Activated naive CD4-positive, alpha-beta T cell treated with anti-CD3 and anti-CD28 coated beads for 36 hours (primary cell): ENCODE results near the gene ZBP1. TPM values are rescaled to one million over a fixed set of nuclear protein-coding genes. Genes with fewer than 3 reads are reported as not detected.
A peak's percentile ranks its signal among the peaks of the same experiment; 100 is the strongest.

Experiments used
- CTCF ChIA-PET: fragments of 350-600 bp; sonication (Branson Sonifier 250); formaldehyde crosslinking; loops from one replicate; lab custom pipeline; 2021; ENCODE audit warnings: antibody characterized with exemption; lab: Charles Lee
- DNase-seq: peaks from one replicate; pipeline ENCODE4 v3.0.0-alpha.2; 2020
- H3K27ac Mint-ChIP-seq: one replicate; pipeline ENCODE4 v1.8.0; 2021; ENCODE audit warnings: mild to moderate bottlenecking, mixed read lengths
- H3K27me3 Mint-ChIP-seq: one replicate; pipeline ENCODE4 v1.8.0; 2021; ENCODE audit warnings: low read depth, mixed read lengths
- H3K36me3 Mint-ChIP-seq: one replicate; pipeline ENCODE4 v1.8.0; 2021; ENCODE audit warnings: low read depth, mixed read lengths
- H3K4me1 Mint-ChIP-seq: one replicate; pipeline ENCODE4 v1.8.0; 2021; ENCODE audit warnings: low read depth, mixed read lengths
- H3K4me3 Mint-ChIP-seq: one replicate; pipeline ENCODE4 v1.8.0; 2021; ENCODE audit warnings: mild to moderate bottlenecking, moderate library complexity, mixed read lengths
- H3K9me3 Mint-ChIP-seq: one replicate; pipeline ENCODE4 v1.8.0; 2021; ENCODE audit warnings: mixed read lengths
- intact Hi-C: fragments of 100-400 bp; cut with micrococcal nuclease; formaldehyde crosslinking; loops from one replicate; pipeline ENCODE4 v1.15.1; 2023
- total RNA-seq, 2 experiments: library from RNA; stranded (reverse); gene quantifications; one replicate each; pipeline ENCODE4 v1.2.3, GENCODE V29; 2021

The ZBP1 gene
- total RNA-seq = under 1 TPM in 1 of 2 experiments, not detected in 1; 0.14 TPM

- no peaks in the 10 kb centered on the region for H3K27me3 Mint-ChIP-seq
- peak; percentile 75 for DNase-seq
- peaks cover 8% of the 10 kb centered on the region for H3K9me3 Mint-ChIP-seq
- intact Hi-C loops = loop anchor here (10.0 kb wide), 3 partner anchors 464 to 1634 kb away; no protein-coding TSS in a partner anchor
- peak within 1 kb of the TSS; percentile 91 for H3K27ac Mint-ChIP-seq
- peaks cover 13% of the 10 kb centered on the region for H3K36me3 Mint-ChIP-seq
- CTCF ChIA-PET = interaction anchor here (0.7 to 4.6 kb wide), 7 partner anchors 8 to 228 kb away, joined by 3 to 32 read pairs (median 6); no protein-coding TSS in a partner anchor
- peaks cover 67% of the 10 kb centered on the region for H3K4me1 Mint-ChIP-seq
- peak within 1 kb of the TSS; percentile 63 for H3K4me3 Mint-ChIP-seq
These were observed at the start of gene ZBP1 for GRCh38 chr20:57620274-57620990. Gene ZBP1 (minus strand): TSS chr20:57620426. CDS start chr20:57620295, 131 bp downstream.

- H3K36me3 Mint-ChIP-seq = no peaks in the 10 kb centered on the region
- no peak overlapping the region for H3K27ac Mint-ChIP-seq
- H3K4me1 Mint-ChIP-seq = no peaks in the 10 kb centered on the region
- CTCF ChIA-PET = no interaction called here
- DNase-seq = no peak
- no peak overlapping the region for H3K4me3 Mint-ChIP-seq
- no peaks in the 10 kb centered on the region for H3K9me3 Mint-ChIP-seq
- H3K27me3 Mint-ChIP-seq = no peaks in the 10 kb centered on the region
- intact Hi-C loops = no loop called here
These were observed 49.4 kb upstream of the ZBP1 start for GRCh38 chr20:57669632-57670031.

GRCh38 chr20:57667924-57668782 is 47.9 kb upstream of the ZBP1 start:
- DNase-seq = no peak
- H3K36me3 Mint-ChIP-seq = no peaks in the 10 kb centered on the region
- no peaks in the 10 kb centered on the region for H3K9me3 Mint-ChIP-seq
- no peaks in the 10 kb centered on the region for H3K4me1 Mint-ChIP-seq
- no peak overlapping the region for H3K27ac Mint-ChIP-seq
- intact Hi-C loops = no loop called here
- CTCF ChIA-PET = no interaction called here
- no peaks in the 10 kb centered on the region for H3K27me3 Mint-ChIP-seq
- no peak overlapping the region for H3K4me3 Mint-ChIP-seq

GRCh38 chr20:57667388-57667787 is 47.2 kb upstream of the ZBP1 start:
- no peaks in the 10 kb centered on the region for H3K9me3 Mint-ChIP-seq
- CTCF ChIA-PET = no interaction called here

GRCh38 chr20:57666834-57667157 is 46.6 kb upstream of the ZBP1 start:
- Mint-ChIP-seq H3K4me3 (no peak overlapping the region), H3K4me1 (no peaks in the 10 kb centered on the region), H3K36me3 (no peaks in the 10 kb centered on the region), H3K27ac (no peak overlapping the region), H3K9me3 (no peaks in the 10 kb centered on the region), H3K27me3 (no peaks in the 10 kb centered on the region)
- DNase-seq = no peak
- intact Hi-C loops = no loop called here
- CTCF ChIA-PET = no interaction called here

More at GRCh38 chr20:57667388-57667787, 47.2 kb upstream of the ZBP1 start:
- Mint-ChIP-seq H3K36me3 (no peaks in the 10 kb centered on the region), H3K27me3 (no peaks in the 10 kb centered on the region), H3K4me3 (no peak overlapping the region), H3K4me1 (no peaks in the 10 kb centered on the region), H3K27ac (no peak overlapping the region)
- DNase-seq = no peak
- intact Hi-C loops = no loop called here

GRCh38 chr20:57666106-57666833 is 46.0 kb upstream of the ZBP1 start:
- intact Hi-C loops = no loop called here
- Mint-ChIP-seq H3K27me3 (no peaks in the 10 kb centered on the region), H3K4me1 (no peaks in the 10 kb centered on the region), H3K27ac (no peak overlapping the region), H3K4me3 (no peak overlapping the region), H3K9me3 (no peaks in the 10 kb centered on the region), H3K36me3 (no peaks in the 10 kb centered on the region)
- CTCF ChIA-PET = no interaction called here
- no peak for DNase-seq

- CTCF ChIA-PET = no interaction called here
- DNase-seq = no peak
These were observed 45.4 kb upstream of the ZBP1 start for GRCh38 chr20:57665589-57665971.

GRCh38 chr20:57664924-57665588 is 44.8 kb upstream of the ZBP1 start:
- Mint-ChIP-seq H3K27ac (no peak overlapping the region), H3K9me3 (no peaks in the 10 kb centered on the region), H3K4me1 (no peaks in the 10 kb centered on the region), H3K4me3 (no peak overlapping the region), H3K36me3 (no peaks in the 10 kb centered on the region), H3K27me3 (no peaks in the 10 kb centered on the region)
- DNase-seq = no peak
- intact Hi-C loops = no loop called here
- CTCF ChIA-PET = no interaction called here

More at GRCh38 chr20:57665589-57665971, 45.4 kb upstream of the ZBP1 start:
- Mint-ChIP-seq H3K4me1 (no peaks in the 10 kb centered on the region), H3K4me3 (no peak overlapping the region), H3K9me3 (no peaks in the 10 kb centered on the region), H3K36me3 (no peaks in the 10 kb centered on the region), H3K27me3 (no peaks in the 10 kb centered on the region), H3K27ac (no peak overlapping the region)
- intact Hi-C loops = no loop called here

- no peaks in the 10 kb centered on the region for H3K9me3 Mint-ChIP-seq
- DNase-seq = no peak
- CTCF ChIA-PET = no interaction called here
- H3K36me3 Mint-ChIP-seq = no peaks in the 10 kb centered on the region
- no peaks in the 10 kb centered on the region for H3K27me3 Mint-ChIP-seq
- H3K4me3 Mint-ChIP-seq = no peak overlapping the region
- H3K27ac Mint-ChIP-seq = no peak overlapping the region
- intact Hi-C loops = no loop called here
- no peaks in the 10 kb centered on the region for H3K4me1 Mint-ChIP-seq
These were observed 44.2 kb upstream of the ZBP1 start for GRCh38 chr20:57664476-57664875.

GRCh38 chr20:57663681-57664451 is 43.6 kb upstream of the ZBP1 start:
- Mint-ChIP-seq H3K27me3 (no peaks in the 10 kb centered on the region), H3K4me3 (no peak overlapping the region), H3K36me3 (no peaks in the 10 kb centered on the region), H3K27ac (no peak overlapping the region), H3K9me3 (no peaks in the 10 kb centered on the region), H3K4me1 (peaks cover 4% of the 10 kb centered on the region)
- DNase-seq = no peak
- CTCF ChIA-PET = no interaction called here
- intact Hi-C loops = no loop called here

- CTCF ChIA-PET = no interaction called here
- Mint-ChIP-seq H3K27ac (no peak overlapping the region), H3K36me3 (no peaks in the 10 kb centered on the region), H3K4me1 (peaks cover 9% of the 10 kb centered on the region), H3K27me3 (no peaks in the 10 kb centered on the region), H3K4me3 (no peak overlapping the region), H3K9me3 (no peaks in the 10 kb centered on the region)
- intact Hi-C loops = no loop called here
- no peak for DNase-seq
These were observed 43.0 kb upstream of the ZBP1 start for GRCh38 chr20:57663241-57663640.
